GM19328 (cell line): Measurements from ENCODE around the gene FMO3.

Source experiments
- ATAC-seq: cut with Tn5 transposase; IDR thresholded peaks from one replicate; pipeline ENCODE4 v1.9.1; 2021; ENCODE audit warnings: mild to moderate bottlenecking, moderate library complexity; ENCODE audit not compliant: unreplicated experiment

FMO3 gene

GRCh38 chr1:171115280-171115897, 24.7 kb downstream of the FMO3 start:
- ATAC-seq, result no peak

GRCh38 chr1:171116676-171117075, 26.0 kb downstream of the FMO3 start:
- no peak for ATAC-seq

- ATAC-seq, result no peak
Observed at GRCh38 chr1:171117085-171117484, 26.4 kb downstream of the FMO3 start.

- no peak for ATAC-seq
Observed at GRCh38 chr1:171119648-171120047, 28.9 kb downstream of the FMO3 start.

- ATAC-seq, result no peak
Observed at GRCh38 chr1:171122299-171122698, 31.6 kb downstream of the FMO3 start.

GRCh38 chr1:171122893-171123292, 32.2 kb downstream of the FMO3 start:
- no peak for ATAC-seq

GRCh38 chr1:171126504-171126903, 35.8 kb downstream of the FMO3 start:
- no peak for ATAC-seq

GRCh38 chr1:171127099-171127498, 36.4 kb downstream of the FMO3 start:
- ATAC-seq, result no peak

GRCh38 chr1:171127501-171127900, 36.8 kb downstream of the FMO3 start:
- no peak for ATAC-seq

- no peak for ATAC-seq
Observed at GRCh38 chr1:171128463-171128862, 37.8 kb downstream of the FMO3 start.

- ATAC-seq, result no peak
Observed at GRCh38 chr1:171134204-171134923, 43.7 kb downstream of the FMO3 start.

- no peak for ATAC-seq
Observed at GRCh38 chr1:171137580-171137979, 46.9 kb downstream of the FMO3 start.

- ATAC-seq, result no peak
Observed at GRCh38 chr1:171138980-171139379, 48.3 kb downstream of the FMO3 start.

- no peak for ATAC-seq
Observed at GRCh38 chr1:171139890-171140289, 49.2 kb downstream of the FMO3 start.

- no peak for ATAC-seq
Observed at GRCh38 chr1:171140401-171140800, 49.7 kb downstream of the FMO3 start.

- no peak for ATAC-seq
Observed at GRCh38 chr1:171140956-171141687, 50.4 kb downstream of the FMO3 start.

GRCh38 chr1:171141688-171142415, 51.1 kb downstream of the FMO3 start:
- ATAC-seq, result no peak

GRCh38 chr1:171142416-171143385, 52.0 kb downstream of the FMO3 start:
- ATAC-seq, result no peak

- ATAC-seq, result no peak
Observed at GRCh38 chr1:171150156-171150555, 59.5 kb downstream of the FMO3 start.

- no peak for ATAC-seq
Observed at GRCh38 chr1:171152549-171152948, 61.8 kb downstream of the FMO3 start.
